CD4-positive, CD25-positive, alpha-beta regulatory T cell (primary cell): ENCODE measurements around the gene BRPF1. TPM values are rescaled to one million over a fixed set of nuclear protein-coding genes. Genes with fewer than 3 reads are reported as not detected.

Experiments used
- ATAC-seq, 2 donors: fragments of 150-1000 bp; cut with Tn5 transposase; one replicate each; pipeline ENCODE4 v1.10.0; 2021; ENCODE audit warnings: low read depth in 2 of 2, moderate number of reproducible peaks in 2 of 2, moderate library complexity in 1 of 2
- DNase-seq, 3 donors: peaks; one replicate each; pipeline versions ENCODE4 v3.0.0 to v3.0.0-alpha.2; 2012 to 2022; ENCODE audit warnings: mixed read lengths in 1 of 3
- H3K27ac ChIP-seq: one replicate; pipeline ENCODE4 v1.7.0; 2013; ENCODE audit warnings: mild to moderate bottlenecking, low read length; ENCODE audit not compliant: insufficient read depth, poor library complexity, severe bottlenecking
- H3K27me3 ChIP-seq: one replicate; pipeline ENCODE4 v1.7.0; 2013; ENCODE audit warnings: low read length; ENCODE audit not compliant: control insufficient read depth, insufficient read depth
- H3K36me3 ChIP-seq: one replicate; pipeline ENCODE4 v1.7.0; 2013; ENCODE audit warnings: mild to moderate bottlenecking, low read length, moderate library complexity; ENCODE audit not compliant: control insufficient read depth, insufficient read depth
- H3K4me1 ChIP-seq: 2 replicates; pipeline ENCODE4 v1.7.0; 2013; ENCODE audit warnings: mild to moderate bottlenecking, low read length; ENCODE audit not compliant: insufficient read depth, control insufficient read depth, poor library complexity, severe bottlenecking
- H3K4me3 ChIP-seq: one replicate; pipeline ENCODE4 v1.7.0; 2013; ENCODE audit warnings: low read depth, mild to moderate bottlenecking, low read length, moderate library complexity
- H3K9me3 ChIP-seq, 2 experiments: 1 replicate in 1 of 2; 2 replicates in 1 of 2; pipeline ENCODE4 v1.7.0; 2013; ENCODE audit warnings: low read length in 2 of 2, mild to moderate bottlenecking in 1 of 2, moderate library complexity in 1 of 2; ENCODE audit not compliant: control insufficient read depth in 2 of 2
- H3K27ac Mint-ChIP-seq, 3 donors: one replicate each; pipeline ENCODE4 v1.8.0; 2020 to 2022; ENCODE audit warnings: mild to moderate bottlenecking in 3 of 3, mixed read lengths in 3 of 3, moderate library complexity in 2 of 3
- H3K27me3 Mint-ChIP-seq: one replicate; pipeline ENCODE4 v1.8.0; 2022; ENCODE audit warnings: mild to moderate bottlenecking, mixed read lengths
- H3K36me3 Mint-ChIP-seq: one replicate; pipeline ENCODE4 v1.8.0; 2020; ENCODE audit warnings: mixed read lengths
- H3K4me1 Mint-ChIP-seq, 4 donors: one replicate each; pipeline ENCODE4 v1.8.0; 2020 to 2022; ENCODE audit warnings: mixed read lengths in 4 of 4, mild to moderate bottlenecking in 1 of 4
- H3K4me3 Mint-ChIP-seq, 4 donors: one replicate each; pipeline ENCODE4 v1.8.0; 2020 to 2022; ENCODE audit warnings: mild to moderate bottlenecking in 4 of 4, mixed read lengths in 4 of 4, moderate library complexity in 3 of 4
- H3K9me3 Mint-ChIP-seq, 7 donors: one replicate each; pipeline ENCODE4 v1.8.0; 2020 to 2022; ENCODE audit warnings: mixed read lengths in 7 of 7, mild to moderate bottlenecking in 3 of 7, moderate library complexity in 2 of 7
- polyA plus RNA-seq, 4 donors: library from polyadenylated mRNA; unstranded; fragments of 300-500 nt; fragmentation: Illumina TruSeq; gene quantifications; one replicate each; pipeline ENCODE4 v1.2.3, GENCODE V29; 2021
- total RNA-seq: library from RNA; stranded (reverse); gene quantifications from one replicate; pipeline ENCODE4 v1.2.3, GENCODE V29; 2022

BRPF1 gene
- total and polyA plus RNA-seq, 5 donors from 2014 or later, result 6.7 to 41.2 (median 10.3) TPM

- peaks cover 63% of the 10 kb centered on the region for H3K36me3 Mint-ChIP-seq
- peaks cover 98% of the 10 kb centered on the region for H3K36me3 ChIP-seq
Measured at GRCh38 chr3:9688961-9689360, 42.6 kb upstream of the BRPF1 start.

GRCh38 chr3:9689757-9690156 lies 41.8 kb upstream of the BRPF1 start:
- Histone ChIP-seq H3K9me3 (no peaks in the 10 kb centered on the region), H3K4me1 (no peaks in the 10 kb centered on the region), H3K36me3 (peaks cover 97% of the 10 kb centered on the region), H3K27me3 (no peaks in the 10 kb centered on the region), H3K4me3 (no peak overlapping the region), H3K27ac (no peak overlapping the region)
- DNase-seq, result no peak
- Mint-ChIP-seq H3K9me3 (no peaks in the 10 kb centered on the region), H3K27ac (no peak overlapping the region), H3K36me3 (peaks cover 64% of the 10 kb centered on the region), H3K4me1 (no peaks in the 10 kb centered on the region), H3K27me3 (no peaks in the 10 kb centered on the region), H3K4me3 (no peak overlapping the region)
- no peak for ATAC-seq

More at GRCh38 chr3:9688961-9689360, 42.6 kb upstream of the BRPF1 start:
- H3K4me3 ChIP-seq, result no peak overlapping the region
- H3K4me1 ChIP-seq, result no peaks in the 10 kb centered on the region
- Mint-ChIP-seq H3K4me1 (no peaks in the 10 kb centered on the region), H3K27ac (no peak overlapping the region), H3K27me3 (no peaks in the 10 kb centered on the region), H3K4me3 (no peak overlapping the region), H3K9me3 (no peaks in the 10 kb centered on the region)
- no peaks in the 10 kb centered on the region for H3K27me3 ChIP-seq
- H3K9me3 ChIP-seq, result no peaks in the 10 kb centered on the region
- no peak overlapping the region for H3K27ac ChIP-seq
- no peak for ATAC-seq
- no peak for DNase-seq

GRCh38 chr3:9690451-9691450 lies 40.8 kb upstream of the BRPF1 start:
- no peak overlapping the region for H3K4me3 Mint-ChIP-seq
- DNase-seq, result no peak
- peaks cover 64% of the 10 kb centered on the region for H3K36me3 Mint-ChIP-seq
- ATAC-seq, result no peak
- Histone ChIP-seq H3K27ac (no peak overlapping the region), H3K36me3 (peaks cover 97% of the 10 kb centered on the region), H3K4me1 (no peaks in the 10 kb centered on the region), H3K9me3 (no peaks in the 10 kb centered on the region), H3K27me3 (no peaks in the 10 kb centered on the region), H3K4me3 (no peak overlapping the region)
- H3K27me3 Mint-ChIP-seq, result no peaks in the 10 kb centered on the region
- H3K4me1 Mint-ChIP-seq, result no peaks in the 10 kb centered on the region
- no peaks in the 10 kb centered on the region for H3K9me3 Mint-ChIP-seq
- H3K27ac Mint-ChIP-seq, result peak overlapping the region in 1 of 3 donors; percentile 25

- ATAC-seq, result no peak
- Histone ChIP-seq H3K27ac (no peak overlapping the region), H3K4me1 (no peaks in the 10 kb centered on the region), H3K9me3 (no peaks in the 10 kb centered on the region), H3K36me3 (peaks cover 92% of the 10 kb centered on the region), H3K4me3 (no peak overlapping the region), H3K27me3 (no peaks in the 10 kb centered on the region)
- no peak for DNase-seq
- no peaks in the 10 kb centered on the region for H3K4me1 Mint-ChIP-seq
- no peaks in the 10 kb centered on the region for H3K27me3 Mint-ChIP-seq
- H3K4me3 Mint-ChIP-seq, result no peak overlapping the region
- peaks cover 59% of the 10 kb centered on the region for H3K36me3 Mint-ChIP-seq
- no peak overlapping the region for H3K27ac Mint-ChIP-seq
- no peaks in the 10 kb centered on the region for H3K9me3 Mint-ChIP-seq
Measured at GRCh38 chr3:9691636-9692035, 39.9 kb upstream of the BRPF1 start.

- Mint-ChIP-seq H3K9me3 (no peaks in the 10 kb centered on the region), H3K27me3 (no peaks in the 10 kb centered on the region), H3K36me3 (peaks cover 57% of the 10 kb centered on the region), H3K27ac (no peak overlapping the region), H3K4me3 (no peak overlapping the region), H3K4me1 (no peaks in the 10 kb centered on the region)
- no peak for ATAC-seq
- DNase-seq, result no peak
- Histone ChIP-seq H3K27me3 (no peaks in the 10 kb centered on the region), H3K9me3 (no peaks in the 10 kb centered on the region), H3K4me1 (no peaks in the 10 kb centered on the region), H3K4me3 (no peak overlapping the region), H3K27ac (no peak overlapping the region), H3K36me3 (peaks cover 93% of the 10 kb centered on the region)
Measured at GRCh38 chr3:9692416-9692815, 39.1 kb upstream of the BRPF1 start.

GRCh38 chr3:9695345-9695744 lies 36.2 kb upstream of the BRPF1 start:
- Histone ChIP-seq H3K27me3 (no peaks in the 10 kb centered on the region), H3K36me3 (peaks cover 83% of the 10 kb centered on the region), H3K4me3 (no peak overlapping the region), H3K4me1 (no peaks in the 10 kb centered on the region), H3K27ac (no peak overlapping the region), H3K9me3 (no peaks in the 10 kb centered on the region)
- DNase-seq (no peak), ATAC-seq (no peak)
- no peaks in the 10 kb centered on the region for H3K9me3 Mint-ChIP-seq
- no peaks in the 10 kb centered on the region for H3K27me3 Mint-ChIP-seq
- H3K4me3 Mint-ChIP-seq, result no peak overlapping the region
- no peak overlapping the region for H3K27ac Mint-ChIP-seq
- peaks cover 69% of the 10 kb centered on the region for H3K36me3 Mint-ChIP-seq
- H3K4me1 Mint-ChIP-seq, result no peaks in the 10 kb centered on the region

GRCh38 chr3:9695746-9696145 lies 35.8 kb upstream of the BRPF1 start:
- Mint-ChIP-seq H3K36me3 (peaks cover 67% of the 10 kb centered on the region), H3K27me3 (no peaks in the 10 kb centered on the region), H3K4me1 (no peaks in the 10 kb centered on the region), H3K9me3 (no peaks in the 10 kb centered on the region), H3K27ac (no peak overlapping the region), H3K4me3 (no peak overlapping the region)
- Histone ChIP-seq H3K36me3 (peaks cover 82% of the 10 kb centered on the region), H3K27me3 (no peaks in the 10 kb centered on the region), H3K9me3 (no peaks in the 10 kb centered on the region), H3K4me3 (no peak overlapping the region), H3K4me1 (no peaks in the 10 kb centered on the region), H3K27ac (no peak overlapping the region)
- DNase-seq (no peak), ATAC-seq (no peak)
